Right atrium auricular region (tissue), 2 donors: Measurements from ENCODE around the gene ZC2HC1B. TPM values are rescaled to one million over a fixed set of nuclear protein-coding genes. Genes with fewer than 3 reads are reported as not detected.

Experiments used
- DNase-seq: peaks from one replicate; pipeline ENCODE4 v3.0.0-alpha.2; 2019; ENCODE audit warnings: low spot score
- H3K27ac ChIP-seq, 2 donors: fragments of 200-600 bp; sonication (generic); 1 replicate in 1 of 2; 2 replicates in 1 of 2; pipeline ENCODE4 v1.5.1; 2016 to 2019
- H3K27me3 ChIP-seq, 2 donors: fragments of 200-600 bp; sonication (generic); one replicate each; pipeline versions ENCODE4 v1.5.1 to v1.6.0; 2017 to 2019
- H3K36me3 ChIP-seq: fragments of 200-600 bp; sonication (generic); one replicate; pipeline ENCODE4 v1.5.1; 2016
- H3K4me1 ChIP-seq, 2 donors: fragments of 200-600 bp; sonication (generic); one replicate each; pipeline versions ENCODE4 v1.5.1 to v1.6.0; 2017 to 2019
- H3K4me3 ChIP-seq, 2 donors: fragments of 200-600 bp; sonication (generic); 1 replicate in 1 of 2; 2 replicates in 1 of 2; pipeline ENCODE4 v1.5.1; 2017 to 2019; ENCODE audit warnings: mild to moderate bottlenecking in 1 of 2, moderate library complexity in 1 of 2
- H3K9me3 ChIP-seq, 2 donors: fragments of 200-600 bp; sonication (generic); one replicate each; pipeline ENCODE4 v1.5.1; 2019
- total RNA-seq, 2 donors: library from RNA; depleted of rRNA; stranded (reverse); fragments of >200 nt; gene quantifications; one replicate each; pipeline ENCODE4 v1.1.0, GENCODE V29; 2016
- TF ChIP-seq, protein P1 (sequence below), 2 donors: fragments of 200-600 bp; sonication (generic); IDR thresholded peaks; one replicate each; pipeline ENCODE4 v1.5.1; 2019; ENCODE audit warnings: antibody characterized with exemption in 2 of 2

ZC2HC1B gene
- total RNA-seq, 2 donors from 2014 or later: not detected

DNA sequence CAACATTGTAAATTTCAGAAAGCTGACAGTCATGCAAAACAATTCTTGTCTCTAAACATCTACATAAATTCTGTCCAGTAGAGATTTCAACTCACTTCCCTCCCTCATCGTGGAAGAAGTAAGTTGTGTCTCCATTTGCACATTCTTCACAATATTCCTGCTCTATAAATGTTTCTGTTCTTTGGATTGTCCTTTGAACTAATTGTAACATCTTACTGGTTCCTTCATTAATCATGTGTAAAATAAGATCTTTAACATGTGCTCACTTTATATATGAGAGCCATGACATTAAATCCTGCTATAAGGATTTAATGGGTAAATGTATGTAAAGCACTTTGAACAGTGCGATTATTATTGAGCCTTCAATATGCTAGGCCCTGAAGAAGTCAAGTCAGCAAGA, 28.1 kb upstream of the ZC2HC1B start:
- Histone ChIP-seq H3K27ac (no peak overlapping the region), H3K4me1 (no peaks in the 10 kb centered on the region), H3K4me3 (no peak overlapping the region), H3K9me3 (no peaks in the 10 kb centered on the region), H3K36me3 (no peaks in the 10 kb centered on the region), H3K27me3 (no peaks in the 10 kb centered on the region)
- TF ChIP-seq, protein P1, sequence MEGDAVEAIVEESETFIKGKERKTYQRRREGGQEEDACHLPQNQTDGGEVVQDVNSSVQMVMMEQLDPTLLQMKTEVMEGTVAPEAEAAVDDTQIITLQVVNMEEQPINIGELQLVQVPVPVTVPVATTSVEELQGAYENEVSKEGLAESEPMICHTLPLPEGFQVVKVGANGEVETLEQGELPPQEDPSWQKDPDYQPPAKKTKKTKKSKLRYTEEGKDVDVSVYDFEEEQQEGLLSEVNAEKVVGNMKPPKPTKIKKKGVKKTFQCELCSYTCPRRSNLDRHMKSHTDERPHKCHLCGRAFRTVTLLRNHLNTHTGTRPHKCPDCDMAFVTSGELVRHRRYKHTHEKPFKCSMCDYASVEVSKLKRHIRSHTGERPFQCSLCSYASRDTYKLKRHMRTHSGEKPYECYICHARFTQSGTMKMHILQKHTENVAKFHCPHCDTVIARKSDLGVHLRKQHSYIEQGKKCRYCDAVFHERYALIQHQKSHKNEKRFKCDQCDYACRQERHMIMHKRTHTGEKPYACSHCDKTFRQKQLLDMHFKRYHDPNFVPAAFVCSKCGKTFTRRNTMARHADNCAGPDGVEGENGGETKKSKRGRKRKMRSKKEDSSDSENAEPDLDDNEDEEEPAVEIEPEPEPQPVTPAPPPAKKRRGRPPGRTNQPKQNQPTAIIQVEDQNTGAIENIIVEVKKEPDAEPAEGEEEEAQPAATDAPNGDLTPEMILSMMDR (IDR thresholded peaks at IDR 0.05): no peak
- no peak for DNase-seq

DNA sequence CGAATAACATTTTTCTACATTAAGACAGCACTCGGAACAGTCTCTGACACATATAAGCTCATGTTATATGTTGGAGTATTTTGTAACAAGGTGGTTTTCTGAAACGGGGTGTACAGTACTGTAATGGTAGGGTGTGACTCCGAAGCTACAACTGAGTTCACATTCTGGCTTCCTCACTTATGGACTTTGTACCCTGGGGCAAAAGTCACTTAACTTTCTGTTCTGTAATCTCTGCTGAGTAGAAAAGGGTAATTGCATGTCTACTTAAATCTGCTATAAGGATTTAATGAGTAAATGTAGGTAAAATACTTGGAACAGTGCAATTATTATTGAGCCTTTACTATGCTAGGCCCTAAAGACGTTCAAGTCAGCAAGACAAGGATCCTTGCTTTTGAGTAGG, 25.9 kb upstream of the ZC2HC1B start:
- no peaks in the 10 kb centered on the region for H3K27me3 ChIP-seq
- no peak overlapping the region for H3K4me3 ChIP-seq
- TF ChIP-seq, protein P1 (IDR thresholded peaks at IDR 0.05): no peak
- DNase-seq: no peak
- H3K36me3 ChIP-seq: no peaks in the 10 kb centered on the region
- no peaks in the 10 kb centered on the region for H3K9me3 ChIP-seq
- H3K4me1 ChIP-seq: peaks cover 0 to 5% of the 10 kb centered on the region in 2 donors
- no peak overlapping the region for H3K27ac ChIP-seq

DNA sequence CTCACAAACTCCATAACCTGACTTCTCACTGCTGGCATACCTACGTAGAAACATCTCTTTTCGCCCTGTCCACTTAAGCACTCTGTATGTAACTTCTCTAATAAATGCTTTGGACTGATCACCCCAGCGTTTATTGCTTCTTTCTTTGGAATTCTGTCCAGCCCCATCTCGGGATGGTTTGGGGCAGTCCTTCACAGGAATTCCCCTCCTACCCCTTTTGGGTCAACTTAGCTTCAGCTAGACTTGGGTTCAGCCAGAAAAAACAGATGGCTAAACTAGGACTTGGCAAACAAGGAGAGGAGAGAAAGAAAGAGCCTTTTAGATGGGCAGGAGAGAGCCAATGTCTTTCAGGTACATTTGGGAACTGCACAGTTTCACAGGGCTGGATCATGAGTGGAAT, 25.1 kb upstream of the ZC2HC1B start:
- no peaks in the 10 kb centered on the region for H3K9me3 ChIP-seq
- DNase-seq: no peak
- H3K4me3 ChIP-seq: no peak overlapping the region
- TF ChIP-seq, protein P1 (IDR thresholded peaks at IDR 0.05): no peak
- no peak overlapping the region for H3K27ac ChIP-seq
- peaks cover 0 to 13% of the 10 kb centered on the region in 2 donors for H3K4me1 ChIP-seq
- H3K27me3 ChIP-seq: no peaks in the 10 kb centered on the region
- H3K36me3 ChIP-seq: no peaks in the 10 kb centered on the region

DNA sequence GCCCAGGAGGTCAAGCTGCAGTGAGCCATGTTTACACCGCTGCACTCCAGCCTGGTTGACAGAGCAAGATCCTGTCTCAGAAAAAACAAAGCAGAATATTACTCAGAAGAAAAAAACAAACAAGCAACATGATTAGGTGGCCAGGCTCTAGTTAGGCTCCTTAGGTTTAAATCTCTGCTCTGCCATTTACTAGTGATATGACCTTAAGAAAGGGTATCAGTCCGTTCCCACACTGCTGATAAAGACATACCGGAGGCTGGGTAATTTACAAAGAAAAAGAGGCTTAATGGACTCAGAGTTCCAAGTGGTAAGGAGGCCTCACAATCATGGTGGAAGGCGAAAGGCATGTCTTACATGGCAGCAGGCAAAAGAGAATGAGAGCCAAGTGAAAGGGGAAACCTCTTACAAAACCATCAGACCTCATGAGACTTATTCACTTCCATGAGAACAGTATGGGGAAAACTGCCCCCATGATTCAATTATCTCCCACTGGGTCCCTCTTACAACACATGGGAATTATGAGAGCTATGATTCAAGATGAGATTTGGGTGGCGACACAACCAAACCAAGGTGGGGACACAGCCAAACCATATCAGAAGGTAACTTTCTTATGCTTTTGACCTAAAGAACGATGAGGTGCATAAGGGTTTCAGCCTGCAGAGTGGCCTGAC, 23.5 kb upstream of the ZC2HC1B start:
- peaks cover 0 to 18% of the 10 kb centered on the region in 2 donors for H3K4me1 ChIP-seq
- peaks cover 13% of the 10 kb centered on the region for H3K36me3 ChIP-seq
- no peaks in the 10 kb centered on the region for H3K9me3 ChIP-seq
- no peak for DNase-seq
- no peak overlapping the region for H3K27ac ChIP-seq
- H3K27me3 ChIP-seq: no peaks in the 10 kb centered on the region
- TF ChIP-seq, protein P1 (IDR thresholded peaks at IDR 0.05): no peak
- H3K4me3 ChIP-seq: no peak overlapping the region

DNA sequence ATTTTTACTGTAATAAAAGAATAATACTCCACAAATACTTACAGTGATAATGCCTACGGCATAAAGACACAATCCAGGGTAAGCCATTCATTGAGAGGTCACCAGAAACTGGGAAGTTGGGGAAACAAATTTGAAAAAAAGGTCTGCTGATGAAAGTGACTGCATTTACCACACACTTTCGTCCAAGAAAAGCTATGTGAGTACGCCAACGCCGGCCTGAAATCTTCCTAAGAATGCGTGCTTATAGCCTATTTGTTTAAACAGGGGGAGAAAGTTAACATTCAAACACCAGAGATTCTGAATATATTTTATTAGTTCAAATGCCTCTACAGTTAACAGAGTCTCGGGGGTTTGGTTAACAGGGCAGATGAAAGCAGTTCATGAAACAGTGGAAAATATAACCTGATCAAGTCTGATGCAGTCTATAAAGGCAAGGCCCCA, 21.8 kb upstream of the ZC2HC1B start:
- TF ChIP-seq, protein P1 (IDR thresholded peaks at IDR 0.05): no peak

More for the DNA sequence above, 21.8 kb upstream of the ZC2HC1B start:
- peak overlapping the region; percentile 94 to 95 for H3K27ac ChIP-seq
- H3K4me1 ChIP-seq: peaks cover 0 to 18% of the 10 kb centered on the region in 2 donors
- H3K36me3 ChIP-seq: peaks cover 31% of the 10 kb centered on the region
- peak overlapping the region; percentile 69 to 75 for H3K4me3 ChIP-seq
- no peak for DNase-seq
- no peaks in the 10 kb centered on the region for H3K9me3 ChIP-seq
- H3K27me3 ChIP-seq: no peaks in the 10 kb centered on the region
